ENCODE measurements around the gene STUM. TPM values are rescaled to one million over a fixed set of nuclear protein-coding genes. Genes with fewer than 3 reads are reported as not detected.
"Not testable (repeated sequence)": the region's sequence is repeated elsewhere in the genome, so short reads cannot be mapped to it uniquely, and the experiment has no call there.

The STUM gene
- total RNA-seq, 4 donors from 2014 or later: 0.15 to 3.2 (median 0.34) TPM

DNA sequence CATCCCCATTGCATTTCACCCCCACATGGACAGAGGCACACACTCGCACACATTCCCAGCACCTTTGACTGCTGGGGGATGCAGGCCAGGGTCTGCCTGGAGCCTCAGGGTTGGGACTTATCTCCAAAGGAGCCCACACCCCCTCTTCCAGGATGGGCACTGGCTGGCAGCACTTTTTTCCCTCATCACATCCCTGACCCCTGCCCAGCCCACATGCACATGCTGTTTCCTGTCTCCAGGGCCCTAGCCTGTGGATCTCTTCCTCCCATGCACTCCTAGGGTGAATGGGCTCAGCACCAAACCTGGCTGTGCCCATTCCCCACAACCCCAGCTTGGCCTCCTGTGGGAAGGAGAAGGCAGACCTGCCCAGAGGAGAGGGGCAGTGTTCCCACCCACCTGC, 59.3 kb downstream of the STUM start:
- Histone ChIP-seq H3K4me1 (peaks cover 23 to 39% (median 25%) of the 10 kb centered on the region in 3 donors), H3K4me3 (no peak overlapping the region), H3K36me3 (no peaks in the 10 kb centered on the region), H3K9me3 (no peaks in the 10 kb centered on the region), H3K27me3 (peaks cover 0 to 5% (median 0%) of the 10 kb centered on the region in 4 donors), H3K27ac (no peak overlapping the region)
- intact Hi-C loops (cut with DNase I): no loop called here
- TF ChIP-seq, protein P1, sequence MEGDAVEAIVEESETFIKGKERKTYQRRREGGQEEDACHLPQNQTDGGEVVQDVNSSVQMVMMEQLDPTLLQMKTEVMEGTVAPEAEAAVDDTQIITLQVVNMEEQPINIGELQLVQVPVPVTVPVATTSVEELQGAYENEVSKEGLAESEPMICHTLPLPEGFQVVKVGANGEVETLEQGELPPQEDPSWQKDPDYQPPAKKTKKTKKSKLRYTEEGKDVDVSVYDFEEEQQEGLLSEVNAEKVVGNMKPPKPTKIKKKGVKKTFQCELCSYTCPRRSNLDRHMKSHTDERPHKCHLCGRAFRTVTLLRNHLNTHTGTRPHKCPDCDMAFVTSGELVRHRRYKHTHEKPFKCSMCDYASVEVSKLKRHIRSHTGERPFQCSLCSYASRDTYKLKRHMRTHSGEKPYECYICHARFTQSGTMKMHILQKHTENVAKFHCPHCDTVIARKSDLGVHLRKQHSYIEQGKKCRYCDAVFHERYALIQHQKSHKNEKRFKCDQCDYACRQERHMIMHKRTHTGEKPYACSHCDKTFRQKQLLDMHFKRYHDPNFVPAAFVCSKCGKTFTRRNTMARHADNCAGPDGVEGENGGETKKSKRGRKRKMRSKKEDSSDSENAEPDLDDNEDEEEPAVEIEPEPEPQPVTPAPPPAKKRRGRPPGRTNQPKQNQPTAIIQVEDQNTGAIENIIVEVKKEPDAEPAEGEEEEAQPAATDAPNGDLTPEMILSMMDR (IDR thresholded peaks at IDR 0.05): no peak
- no peak for TF ChIP-seq POLR2A (IDR thresholded peaks at IDR 0.05)
- DNase-seq: no peak
- 83% methylated on average over 1 of the region's 1 CpG; no CpG with 5 or more reads in 1 of the 2 donors for WGBS, 2 donors

GRCh38 chr1:226608699-226609505, 60.3 kb downstream of the STUM start:
- TF ChIP-seq POLR2A (IDR thresholded peaks at IDR 0.05): no peak
- TF ChIP-seq, protein P1 (IDR thresholded peaks at IDR 0.05): peak; percentile 62 to 81 (median 68)
- DNase-seq: no peak
- no peak overlapping the region for H3K4me3 ChIP-seq
- H3K36me3 ChIP-seq: no peaks in the 10 kb centered on the region
- intact Hi-C loops (cut with DNase I): no loop called here
- peaks cover 0 to 5% (median 0%) of the 10 kb centered on the region in 4 donors for H3K27me3 ChIP-seq
- H3K4me1 ChIP-seq: peaks cover 15 to 28% (median 15%) of the 10 kb centered on the region in 3 donors
- 56 to 71% methylated on average over 15 to 17 of the region's 18 CpGs for WGBS, 2 donors
- H3K27ac ChIP-seq: no peak overlapping the region
- no peaks in the 10 kb centered on the region for H3K9me3 ChIP-seq

- peaks cover 6 to 17% (median 8%) of the 10 kb centered on the region in 3 donors for H3K4me1 ChIP-seq
- no peak for DNase-seq
- 81 to 82% methylated on average over 6 to 10 of the region's 11 CpGs for WGBS, 2 donors
- no peak overlapping the region for H3K27ac ChIP-seq
- peaks cover 0 to 5% (median 0%) of the 10 kb centered on the region in 4 donors for H3K27me3 ChIP-seq
- no peaks in the 10 kb centered on the region for H3K9me3 ChIP-seq
- no peak overlapping the region for H3K4me3 ChIP-seq
- TF ChIP-seq, protein P1 (IDR thresholded peaks at IDR 0.05): no peak
- no peak for TF ChIP-seq POLR2A (IDR thresholded peaks at IDR 0.05)
- H3K36me3 ChIP-seq: no peaks in the 10 kb centered on the region
- intact Hi-C loops (cut with DNase I): loop anchor here (5.0 kb wide), 1 partner anchor 63 kb away; the partner anchor contains the start of gene STUM
These were observed 61.4 kb downstream of the STUM start for GRCh38 chr1:226609836-226610455.

DNA sequence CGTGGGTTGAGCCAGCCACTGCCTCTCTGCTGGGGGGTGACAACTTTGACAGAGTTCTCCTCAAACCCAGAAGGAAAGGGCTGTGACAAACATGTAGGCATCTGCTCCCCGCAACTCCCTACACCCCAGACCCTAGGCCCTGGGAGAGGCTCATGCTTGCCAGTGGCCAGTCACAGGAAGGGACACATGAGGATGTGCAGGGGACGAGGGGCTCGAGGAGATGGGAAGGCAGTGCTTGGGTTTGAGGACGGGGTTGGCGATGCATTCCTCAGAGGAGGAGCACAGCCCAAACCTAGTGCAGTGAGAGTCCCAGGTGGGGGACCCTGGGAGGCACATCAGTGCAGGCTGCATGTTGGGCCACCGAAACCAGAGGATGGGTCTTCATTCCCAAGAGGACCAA, 62.1 kb downstream of the STUM start:
- H3K36me3 ChIP-seq: no peaks in the 10 kb centered on the region
- DNase-seq: no peak
- H3K9me3 ChIP-seq: no peaks in the 10 kb centered on the region
- H3K4me3 ChIP-seq: no peak overlapping the region
- intact Hi-C loops (cut with DNase I): loop anchor here (5.0 kb wide), 1 partner anchor 63 kb away; the partner anchor contains the start of gene STUM
- H3K27me3 ChIP-seq: peaks cover 0 to 5% (median 0%) of the 10 kb centered on the region in 4 donors
- H3K4me1 ChIP-seq: peaks cover 3 to 10% (median 8%) of the 10 kb centered on the region in 3 donors
- 82 to 92% methylated on average over 6 of the region's 7 CpGs for WGBS, 2 donors
- no peak overlapping the region for H3K27ac ChIP-seq
- no peak for TF ChIP-seq POLR2A (IDR thresholded peaks at IDR 0.05)
- TF ChIP-seq, protein P1 (IDR thresholded peaks at IDR 0.05): no peak

GRCh38 chr1:226611301-226611700, 62.7 kb downstream of the STUM start:
- Histone ChIP-seq H3K27me3 (peaks cover 0 to 5% (median 0%) of the 10 kb centered on the region in 4 donors), H3K36me3 (no peaks in the 10 kb centered on the region), H3K4me3 (no peak overlapping the region), H3K4me1 (peaks cover under 1 to 7% (median 4%) of the 10 kb centered on the region in 3 donors), H3K27ac (no peak overlapping the region), H3K9me3 (no peaks in the 10 kb centered on the region)
- TF ChIP-seq, protein P1 (IDR thresholded peaks at IDR 0.05): no peak
- no peak for TF ChIP-seq POLR2A (IDR thresholded peaks at IDR 0.05)
- intact Hi-C loops (cut with DNase I): loop anchor here (5.0 kb wide), 1 partner anchor 64 kb away; the partner anchor contains the start of gene STUM
- DNase-seq: no peak
- WGBS, 2 donors: 58 to 70% methylated on average over 5 to 6 of the region's 8 CpGs

GRCh38 chr1:226611980-226612379, 63.4 kb downstream of the STUM start:
- 75 to 81% methylated on average over 6 of the region's 6 CpGs for WGBS, 2 donors
- H3K36me3 ChIP-seq: not testable (repeated sequence)
- intact Hi-C loops (cut with DNase I): loop anchor here (5.0 kb wide), 1 partner anchor 65 kb away; the partner anchor contains the start of gene STUM

More at GRCh38 chr1:226611980-226612379, 63.4 kb downstream of the STUM start:
- H3K27ac ChIP-seq, H3K27me3 ChIP-seq, H3K4me3 ChIP-seq, H3K4me1 ChIP-seq, DNase-seq, H3K9me3 ChIP-seq: not testable (repeated sequence)
